EL (cell line): ENCODE results near the gene COL25A1.
"Not testable (repeated sequence)": the region's sequence is repeated elsewhere in the genome, so short reads cannot be mapped to it uniquely, and the experiment has no call there.

Experiments
- DNase-seq: peaks from one replicate; pipeline ENCODE4 v3.0.0-alpha.2; 2016

Gene COL25A1

GRCh38 chr4:109119852-109120251, 182.6 kb downstream of the COL25A1 start:
- no peak for DNase-seq

- DNase-seq: no peak
Measured at GRCh38 chr4:109118635-109119034, 183.8 kb downstream of the COL25A1 start.

DNA sequence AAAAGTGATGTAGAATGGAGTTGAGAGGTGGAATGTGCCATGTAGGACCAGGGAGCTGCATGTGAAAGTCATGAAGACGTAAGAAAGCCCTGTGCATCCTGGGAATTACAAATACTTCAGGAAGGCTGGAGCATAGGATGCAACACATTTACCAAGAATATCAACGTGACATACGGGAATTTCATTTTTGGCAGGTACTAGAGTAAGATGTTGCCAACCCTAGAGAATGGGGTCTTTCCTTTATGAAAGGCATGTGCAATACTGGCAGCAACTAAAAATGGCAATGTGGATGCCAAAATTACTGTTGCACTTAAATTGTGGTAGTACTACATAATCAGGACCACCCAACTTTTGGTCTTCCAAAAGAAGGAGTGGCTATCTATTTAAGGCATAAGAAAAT, 188.0 kb downstream of the COL25A1 start:
- DNase-seq: no peak

GRCh38 chr4:109113521-109113920, 188.9 kb downstream of the COL25A1 start:
- no peak for DNase-seq

- no peak for DNase-seq
Measured at GRCh38 chr4:109111031-109111430, 191.4 kb downstream of the COL25A1 start.

DNA sequence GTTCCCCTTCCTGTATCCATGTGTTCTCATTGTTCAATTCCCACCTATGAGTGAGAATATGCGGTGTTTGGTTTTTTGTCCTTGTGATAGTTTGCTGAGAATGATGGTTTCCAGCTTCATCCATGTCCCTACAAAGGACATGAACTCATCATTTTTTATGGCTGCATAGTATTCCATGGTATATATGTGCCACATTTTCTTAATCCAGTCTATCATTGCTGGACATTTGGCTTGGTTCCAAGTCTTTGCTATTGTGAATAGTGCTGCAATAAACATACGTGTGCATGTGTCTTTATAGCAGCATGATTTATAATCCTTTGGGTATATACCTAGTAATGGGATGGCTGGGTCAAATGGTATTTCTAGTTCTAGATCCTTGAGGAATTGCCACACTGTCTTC, 194.2 kb downstream of the COL25A1 start:
- not testable (repeated sequence) for DNase-seq

- DNase-seq: no peak
Measured at GRCh38 chr4:109094056-109094455, 208.4 kb downstream of the COL25A1 start.

- no peak for DNase-seq
Measured at GRCh38 chr4:109091727-109092409, 210.6 kb downstream of the COL25A1 start.

DNA sequence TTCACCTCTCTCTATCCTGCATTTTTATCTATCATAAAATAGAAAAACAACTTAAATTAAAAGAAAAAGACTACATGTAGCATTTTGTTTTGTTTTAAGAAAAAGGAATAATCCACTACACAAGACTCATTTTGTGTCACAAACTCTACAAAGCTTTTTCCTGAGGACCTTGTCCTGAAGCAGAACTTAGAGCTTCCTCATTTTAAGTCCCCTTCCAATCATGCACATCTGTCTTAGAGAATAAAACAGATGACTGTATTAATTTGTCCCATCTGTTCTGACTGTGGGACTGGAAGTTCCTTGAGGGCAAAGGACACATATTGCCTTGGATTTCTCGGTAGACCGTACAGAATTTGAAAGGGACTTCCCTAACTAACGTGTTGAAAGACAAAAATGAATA, 218.5 kb downstream of the COL25A1 start:
- DNase-seq: no peak

DNA sequence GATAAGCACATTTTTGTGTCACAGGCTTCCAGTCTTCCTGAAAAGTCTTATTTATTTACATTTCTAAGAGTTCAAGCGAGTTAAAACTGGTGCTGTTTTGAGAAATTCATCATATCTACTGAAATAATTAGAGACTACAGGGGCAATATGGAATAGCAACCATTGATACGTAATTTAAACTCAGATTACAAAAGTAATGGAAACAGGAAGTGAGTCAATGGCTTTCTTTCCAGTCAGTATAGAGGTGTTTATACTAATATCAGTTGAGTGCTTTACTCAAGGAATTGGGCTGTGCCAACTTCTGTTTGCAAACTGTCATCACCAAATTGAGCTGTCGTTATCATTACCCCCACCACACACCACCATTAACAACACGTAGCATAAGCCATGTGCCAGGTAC, 222.7 kb downstream of the COL25A1 start:
- DNase-seq: peak; percentile 33

- peak; percentile 14 for DNase-seq
Measured at GRCh38 chr4:109079201-109079600, 223.3 kb downstream of the COL25A1 start.

DNA sequence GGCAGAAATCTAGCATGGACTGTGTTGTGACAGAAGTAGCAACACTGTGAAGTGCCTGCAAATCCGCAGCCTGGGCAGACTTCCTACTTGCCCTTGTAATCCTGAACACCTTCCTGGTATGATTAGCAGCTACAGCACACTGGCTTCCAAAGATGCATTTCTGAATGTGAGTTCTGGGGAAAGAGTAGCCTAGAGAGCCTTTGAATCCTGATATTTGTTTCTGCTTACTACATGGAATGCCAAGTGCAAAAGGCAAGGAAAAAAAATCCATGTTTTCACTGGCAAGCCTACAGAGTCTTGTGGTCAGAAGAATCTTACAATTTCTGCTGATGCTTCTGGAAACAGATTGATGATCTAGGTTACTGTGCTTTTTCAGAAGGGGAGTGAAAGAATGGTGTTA, 223.7 kb downstream of the COL25A1 start:
- peak; percentile 56 for DNase-seq

GRCh38 chr4:109077505-109077904, 225.0 kb downstream of the COL25A1 start:
- DNase-seq: no peak

DNA sequence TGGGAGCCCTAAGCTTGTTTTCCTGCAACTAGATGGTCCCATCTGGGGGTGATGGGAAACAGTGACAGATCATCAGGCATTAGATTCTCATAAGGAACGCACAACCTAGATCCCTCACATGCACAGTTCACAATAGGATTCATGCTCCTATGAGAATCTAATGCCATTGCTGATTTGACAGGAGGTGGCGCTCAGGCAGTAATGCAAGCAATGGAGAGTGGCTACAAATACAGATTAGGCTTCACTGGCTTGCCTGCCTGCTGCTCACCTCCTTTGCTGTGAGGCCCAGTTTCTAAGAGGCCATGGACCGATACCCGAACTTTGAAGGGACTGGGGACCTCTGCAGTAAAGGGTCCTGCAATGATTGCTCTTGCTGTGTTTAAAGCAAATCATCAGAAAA, 225.7 kb downstream of the COL25A1 start:
- DNase-seq: not testable (repeated sequence)

DNA sequence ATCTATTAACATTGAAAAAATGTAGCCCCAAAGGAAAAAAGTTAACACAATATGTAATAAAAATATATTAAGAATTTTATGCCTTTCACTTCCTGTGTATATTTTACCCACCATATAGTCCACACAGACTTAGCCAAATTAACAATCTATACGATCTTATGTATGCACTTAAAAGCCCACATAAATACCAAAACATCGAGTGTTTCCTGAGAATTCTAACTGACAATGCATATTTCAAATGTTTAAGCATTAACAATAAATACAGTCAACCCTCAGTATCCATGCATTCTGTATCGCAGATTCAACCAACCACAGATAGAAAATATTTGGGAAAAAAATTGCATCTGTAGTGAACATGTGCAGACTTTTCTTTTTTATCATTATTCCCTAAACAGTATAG, 226.8 kb downstream of the COL25A1 start:
- DNase-seq: no peak

DNA sequence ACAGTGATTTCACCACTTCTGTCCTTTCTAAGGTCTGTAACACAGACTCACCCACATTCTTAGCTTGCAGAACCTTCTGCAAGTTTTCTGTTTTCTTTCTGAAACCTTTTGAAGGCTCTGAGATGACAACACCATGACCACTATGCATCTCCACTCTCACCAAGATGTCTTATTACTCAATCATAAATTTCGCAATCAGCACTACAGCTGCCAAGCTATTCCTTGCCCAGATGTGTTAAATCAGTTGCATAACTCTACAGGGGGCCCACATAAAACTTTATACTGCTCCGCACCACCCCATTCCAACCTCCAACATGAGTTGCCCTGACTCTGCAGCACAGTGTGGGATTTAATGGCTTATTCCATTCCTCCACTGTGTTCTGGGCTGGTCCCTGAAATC, 229.9 kb downstream of the COL25A1 start:
- peak; percentile 71 for DNase-seq

DNA sequence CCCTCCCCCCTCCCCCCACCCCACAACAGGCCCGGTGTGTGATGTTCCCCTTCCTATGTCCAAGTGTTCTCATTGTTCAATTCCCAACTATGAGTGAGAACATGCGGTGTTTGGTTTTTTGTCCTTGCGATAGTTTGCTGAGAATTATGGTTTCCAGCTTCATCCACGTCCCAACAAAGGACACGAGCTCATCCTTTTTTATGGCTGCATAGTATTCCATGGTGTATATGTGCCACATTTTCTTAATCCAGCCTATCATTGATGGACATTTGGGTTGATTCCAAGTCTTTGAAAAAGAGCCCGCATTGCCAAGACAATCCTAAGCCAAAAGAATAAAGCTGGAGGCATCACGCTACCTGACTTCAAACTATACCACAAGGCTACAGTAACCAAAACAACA, 231.8 kb downstream of the COL25A1 start:
- not testable (repeated sequence) for DNase-seq

- DNase-seq: peak; percentile 21
Measured at GRCh38 chr4:109067508-109068235, 234.8 kb downstream of the COL25A1 start.

DNA sequence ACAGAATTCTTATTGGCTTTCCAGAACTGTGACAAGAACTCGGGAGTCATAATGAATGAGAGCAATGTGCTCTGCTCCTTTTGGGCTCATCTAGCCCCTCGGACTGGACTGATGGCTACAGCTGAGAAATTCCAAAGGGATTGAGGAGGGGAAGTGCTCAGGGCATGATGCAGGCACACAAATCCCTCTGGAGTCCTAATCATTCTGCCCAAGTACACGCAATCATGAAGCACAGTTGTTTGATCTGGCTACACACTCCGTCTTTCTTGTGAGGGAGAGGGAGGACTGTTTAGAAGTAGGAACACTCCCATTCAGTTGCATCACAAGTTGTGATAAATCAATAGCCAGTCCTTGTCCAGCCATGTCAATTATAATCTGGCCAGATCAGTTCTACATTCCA, 237.5 kb downstream of the COL25A1 start:
- no peak for DNase-seq

DNA sequence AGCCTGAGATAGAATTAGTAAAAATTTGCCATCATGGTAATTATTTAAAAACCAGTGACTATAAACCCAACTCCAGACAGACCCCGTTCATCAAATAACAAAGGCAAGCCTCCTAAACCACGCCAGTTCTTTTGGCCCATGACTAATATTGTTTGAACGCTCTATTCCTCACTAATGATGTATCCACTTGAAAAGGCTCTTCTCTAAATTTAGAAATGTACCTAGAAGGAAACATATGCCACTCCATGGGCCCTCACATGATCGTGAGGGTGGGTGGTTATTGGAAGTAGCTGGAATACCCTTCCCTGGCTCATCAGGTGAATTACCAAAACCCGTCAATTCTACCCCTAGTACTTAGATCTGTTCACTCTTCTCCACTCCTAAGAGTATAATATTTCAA, 249.2 kb downstream of the COL25A1 start:
- no peak for DNase-seq

GRCh38 chr4:109052821-109053220, 249.6 kb downstream of the COL25A1 start:
- no peak for DNase-seq

DNA sequence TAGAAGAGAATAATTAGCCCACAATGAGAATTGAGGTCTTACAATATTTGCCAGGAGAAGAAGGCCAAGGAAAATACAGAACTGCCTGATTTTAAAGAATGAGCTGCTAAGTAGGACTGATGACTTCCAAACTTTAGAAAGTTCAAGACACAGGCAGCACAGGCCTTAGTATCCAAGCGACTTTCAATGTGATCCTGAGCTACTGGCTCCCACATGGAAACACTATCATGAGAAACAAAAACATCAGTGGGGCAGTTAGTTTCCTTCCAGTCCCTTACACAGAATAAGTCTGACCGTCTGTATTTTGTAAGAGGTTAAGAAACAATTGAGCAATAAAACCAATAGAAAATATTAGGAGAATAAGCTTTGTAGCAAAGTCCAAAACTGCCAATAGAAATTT, 251.4 kb downstream of the COL25A1 start:
- DNase-seq: no peak

GRCh38 chr4:109049926-109050325, 252.5 kb downstream of the COL25A1 start:
- DNase-seq: no peak

GRCh38 chr4:109046471-109047201, 255.8 kb downstream of the COL25A1 start:
- DNase-seq: peak; percentile 41
